ENCODE measurements around the gene GABBR1. TPM values are rescaled to one million over a fixed set of nuclear protein-coding genes. Genes with fewer than 3 reads are reported as not detected.

GABBR1 gene
- total RNA-seq, 1 experiment from 2014 or later = 2.2 TPM

GRCh38 chr6:29656157-29656556, 23.2 kb upstream of the GABBR1 start:
- DNase-seq (ENCODE audit: low spot score) = no peak
- in situ Hi-C loops (cut with HindIII; ENCODE audit: low sequenced_read_pairs) = no loop called here

- DNase-seq (ENCODE audit: low spot score) = no peak
- in situ Hi-C loops (cut with HindIII; ENCODE audit: low sequenced_read_pairs) = no loop called here
Measured at GRCh38 chr6:29655658-29656057, 22.7 kb upstream of the GABBR1 start.

GRCh38 chr6:29653452-29654038, 20.6 kb upstream of the GABBR1 start:
- peak; percentile 92 for DNase-seq (ENCODE audit: low spot score)
- in situ Hi-C loops (cut with HindIII; ENCODE audit: low sequenced_read_pairs) = no loop called here

- DNase-seq (ENCODE audit: low spot score) = no peak
- in situ Hi-C loops (cut with HindIII; ENCODE audit: low sequenced_read_pairs) = no loop called here
Measured at GRCh38 chr6:29652198-29652584, 19.2 kb upstream of the GABBR1 start.

- peak; percentile 68 for DNase-seq (ENCODE audit: low spot score)
- in situ Hi-C loops (cut with HindIII; ENCODE audit: low sequenced_read_pairs) = no loop called here
Measured at GRCh38 chr6:29651413-29652197, 18.6 kb upstream of the GABBR1 start.

GRCh38 chr6:29649701-29650673, 17.0 kb upstream of the GABBR1 start:
- in situ Hi-C loops (cut with HindIII; ENCODE audit: low sequenced_read_pairs) = no loop called here
- peak; percentile 100 for DNase-seq (ENCODE audit: low spot score)

GRCh38 chr6:29647927-29648642, 15.1 kb upstream of the GABBR1 start:
- DNase-seq (ENCODE audit: low spot score) = peak; percentile 47
- in situ Hi-C loops (cut with HindIII; ENCODE audit: low sequenced_read_pairs) = no loop called here

GRCh38 chr6:29641430-29642148, 8.6 kb upstream of the GABBR1 start:
- in situ Hi-C loops (cut with HindIII; ENCODE audit: low sequenced_read_pairs) = loop anchor here (5.0 kb wide), 1 partner anchor 41 kb away; the partner anchor contains the start of gene ZFP57
- DNase-seq (ENCODE audit: low spot score) = no peak

- in situ Hi-C loops (cut with HindIII; ENCODE audit: low sequenced_read_pairs) = no loop called here
- no peak for DNase-seq (ENCODE audit: low spot score)
Measured at GRCh38 chr6:29637247-29637646, 4.3 kb upstream of the GABBR1 start.

GRCh38 chr6:29633534-29633905, 537 bp upstream of the GABBR1 start:
- in situ Hi-C loops (cut with HindIII; ENCODE audit: low sequenced_read_pairs) = no loop called here
- DNase-seq (ENCODE audit: low spot score) = peak; percentile 86

GRCh38 chr6:29631860-29632731, 887 bp downstream of the GABBR1 start:
- in situ Hi-C loops (cut with HindIII; ENCODE audit: low sequenced_read_pairs) = no loop called here
- DNase-seq (ENCODE audit: low spot score) = peak; percentile 80

- DNase-seq (ENCODE audit: low spot score) = peak; percentile 45
- in situ Hi-C loops (cut with HindIII; ENCODE audit: low sequenced_read_pairs) = no loop called here
Measured at GRCh38 chr6:29631209-29631810, 1.7 kb downstream of the GABBR1 start.

- in situ Hi-C loops (cut with HindIII; ENCODE audit: low sequenced_read_pairs) = no loop called here
- DNase-seq (ENCODE audit: low spot score) = no peak
Measured at GRCh38 chr6:29630315-29630714, 2.7 kb downstream of the GABBR1 start.

GRCh38 chr6:29629571-29629970, 3.4 kb downstream of the GABBR1 start:
- in situ Hi-C loops (cut with HindIII; ENCODE audit: low sequenced_read_pairs) = no loop called here
- DNase-seq (ENCODE audit: low spot score) = no peak

GRCh38 chr6:29628419-29629281, 4.3 kb downstream of the GABBR1 start:
- in situ Hi-C loops (cut with HindIII; ENCODE audit: low sequenced_read_pairs) = no loop called here
- peak; percentile 87 for DNase-seq (ENCODE audit: low spot score)

- DNase-seq (ENCODE audit: low spot score) = peak; percentile 68
- in situ Hi-C loops (cut with HindIII; ENCODE audit: low sequenced_read_pairs) = no loop called here
Measured at GRCh38 chr6:29627755-29628418, 5.1 kb downstream of the GABBR1 start.

All from G401 (cell line).